ENCODE measurements around the gene MRPL2.
A peak's percentile ranks its signal among the peaks of the same experiment; 100 is the strongest.
"Not testable (repeated sequence)": the region's sequence is repeated elsewhere in the genome, so short reads cannot be mapped to it uniquely, and the experiment has no call there.

The MRPL2 gene

GRCh38 chr6:43092635-43093034 lies 33.4 kb upstream of the MRPL2 start:
- H3K4me2 ChIP-seq (ENCODE audit: low read length): no peak overlapping the region
- no peaks in the 10 kb centered on the region for H3K36me3 ChIP-seq (ENCODE audit: insufficient read depth, low read length)
- peaks cover 46% of the 10 kb centered on the region for H3K4me1 ChIP-seq (ENCODE audit: control insufficient read depth, insufficient read depth, low read length)
- H3K4me3 ChIP-seq (ENCODE audit: low read length): no peak overlapping the region
- no peaks in the 10 kb centered on the region for H3K27me3 ChIP-seq (ENCODE audit: control insufficient read depth, insufficient read depth, low read length)
- H3K9ac ChIP-seq (ENCODE audit: low read depth, low read length): peak overlapping the region; percentile 59
- no peaks in the 10 kb centered on the region for H3K9me3 ChIP-seq (replicated peaks; ENCODE audit: low read length)

GRCh38 chr6:43091436-43091991 lies 32.3 kb upstream of the MRPL2 start:
- H3K27me3 ChIP-seq (ENCODE audit: control insufficient read depth, insufficient read depth, low read length): no peaks in the 10 kb centered on the region
- no peak overlapping the region for H3K4me3 ChIP-seq (ENCODE audit: low read length)
- H3K9ac ChIP-seq (ENCODE audit: low read depth, low read length): no peak overlapping the region
- no peaks in the 10 kb centered on the region for H3K36me3 ChIP-seq (ENCODE audit: insufficient read depth, low read length)
- peaks cover 35% of the 10 kb centered on the region for H3K4me1 ChIP-seq (ENCODE audit: control insufficient read depth, insufficient read depth, low read length)
- H3K4me2 ChIP-seq (ENCODE audit: low read length): no peak overlapping the region
- H3K9me3 ChIP-seq (replicated peaks; ENCODE audit: low read length): no peaks in the 10 kb centered on the region

GRCh38 chr6:43091020-43091419 lies 31.8 kb upstream of the MRPL2 start:
- H3K36me3 ChIP-seq (ENCODE audit: insufficient read depth, low read length): no peaks in the 10 kb centered on the region
- H3K9me3 ChIP-seq (replicated peaks; ENCODE audit: low read length): no peaks in the 10 kb centered on the region
- peaks cover 32% of the 10 kb centered on the region for H3K4me1 ChIP-seq (ENCODE audit: control insufficient read depth, insufficient read depth, low read length)
- H3K9ac ChIP-seq (ENCODE audit: low read depth, low read length): no peak overlapping the region
- H3K4me3 ChIP-seq (ENCODE audit: low read length): no peak overlapping the region
- no peaks in the 10 kb centered on the region for H3K27me3 ChIP-seq (ENCODE audit: control insufficient read depth, insufficient read depth, low read length)
- H3K4me2 ChIP-seq (ENCODE audit: low read length): no peak overlapping the region

- H3K9me3 ChIP-seq (replicated peaks; ENCODE audit: low read length): no peaks in the 10 kb centered on the region
- H3K4me1 ChIP-seq (ENCODE audit: control insufficient read depth, insufficient read depth, low read length): peaks cover 31% of the 10 kb centered on the region
- peak overlapping the region; percentile 16 for H3K9ac ChIP-seq (ENCODE audit: low read depth, low read length)
- H3K4me3 ChIP-seq (ENCODE audit: low read length): no peak overlapping the region
- H3K27me3 ChIP-seq (ENCODE audit: control insufficient read depth, insufficient read depth, low read length): no peaks in the 10 kb centered on the region
- H3K4me2 ChIP-seq (ENCODE audit: low read length): peak overlapping the region; percentile 49
- no peaks in the 10 kb centered on the region for H3K36me3 ChIP-seq (ENCODE audit: insufficient read depth, low read length)
Measured at GRCh38 chr6:43090559-43090956, 31.3 kb upstream of the MRPL2 start.

GRCh38 chr6:43089874-43090558 lies 30.8 kb upstream of the MRPL2 start:
- H3K4me2 ChIP-seq (ENCODE audit: low read length): peak overlapping the region; percentile 49
- H3K4me1 ChIP-seq (ENCODE audit: control insufficient read depth, insufficient read depth, low read length): peaks cover 31% of the 10 kb centered on the region
- peak overlapping the region; percentile 16 for H3K9ac ChIP-seq (ENCODE audit: low read depth, low read length)
- no peaks in the 10 kb centered on the region for H3K9me3 ChIP-seq (replicated peaks; ENCODE audit: low read length)
- no peak overlapping the region for H3K4me3 ChIP-seq (ENCODE audit: low read length)
- no peaks in the 10 kb centered on the region for H3K27me3 ChIP-seq (ENCODE audit: control insufficient read depth, insufficient read depth, low read length)
- no peaks in the 10 kb centered on the region for H3K36me3 ChIP-seq (ENCODE audit: insufficient read depth, low read length)

- H3K4me2 ChIP-seq (ENCODE audit: low read length): no peak overlapping the region
- peaks cover 31% of the 10 kb centered on the region for H3K4me1 ChIP-seq (ENCODE audit: control insufficient read depth, insufficient read depth, low read length)
- H3K36me3 ChIP-seq (ENCODE audit: insufficient read depth, low read length): no peaks in the 10 kb centered on the region
- H3K27me3 ChIP-seq (ENCODE audit: control insufficient read depth, insufficient read depth, low read length): no peaks in the 10 kb centered on the region
- H3K9me3 ChIP-seq (replicated peaks; ENCODE audit: low read length): no peaks in the 10 kb centered on the region
- no peak overlapping the region for H3K9ac ChIP-seq (ENCODE audit: low read depth, low read length)
- H3K4me3 ChIP-seq (ENCODE audit: low read length): no peak overlapping the region
Measured at GRCh38 chr6:43089467-43089866, 30.2 kb upstream of the MRPL2 start.

GRCh38 chr6:43088654-43089056 lies 29.4 kb upstream of the MRPL2 start:
- no peaks in the 10 kb centered on the region for H3K27me3 ChIP-seq (ENCODE audit: control insufficient read depth, insufficient read depth, low read length)
- no peak overlapping the region for H3K9ac ChIP-seq (ENCODE audit: low read depth, low read length)
- peaks cover 27% of the 10 kb centered on the region for H3K4me1 ChIP-seq (ENCODE audit: control insufficient read depth, insufficient read depth, low read length)
- H3K36me3 ChIP-seq (ENCODE audit: insufficient read depth, low read length): no peaks in the 10 kb centered on the region
- no peaks in the 10 kb centered on the region for H3K9me3 ChIP-seq (replicated peaks; ENCODE audit: low read length)
- H3K4me3 ChIP-seq (ENCODE audit: low read length): no peak overlapping the region
- H3K4me2 ChIP-seq (ENCODE audit: low read length): no peak overlapping the region

- H3K9me3 ChIP-seq (replicated peaks; ENCODE audit: low read length): no peaks in the 10 kb centered on the region
- no peak overlapping the region for H3K9ac ChIP-seq (ENCODE audit: low read depth, low read length)
- no peak overlapping the region for H3K4me2 ChIP-seq (ENCODE audit: low read length)
- H3K27me3 ChIP-seq (ENCODE audit: control insufficient read depth, insufficient read depth, low read length): no peaks in the 10 kb centered on the region
- no peak overlapping the region for H3K4me3 ChIP-seq (ENCODE audit: low read length)
- no peaks in the 10 kb centered on the region for H3K36me3 ChIP-seq (ENCODE audit: insufficient read depth, low read length)
- H3K4me1 ChIP-seq (ENCODE audit: control insufficient read depth, insufficient read depth, low read length): peaks cover 23% of the 10 kb centered on the region
Measured at GRCh38 chr6:43086022-43086658, 26.9 kb upstream of the MRPL2 start.

- H3K27me3 ChIP-seq (ENCODE audit: control insufficient read depth, insufficient read depth, low read length): no peaks in the 10 kb centered on the region
- peaks cover 9% of the 10 kb centered on the region for H3K4me1 ChIP-seq (ENCODE audit: control insufficient read depth, insufficient read depth, low read length)
- no peak overlapping the region for H3K4me2 ChIP-seq (ENCODE audit: low read length)
- H3K9ac ChIP-seq (ENCODE audit: low read depth, low read length): no peak overlapping the region
- H3K4me3 ChIP-seq (ENCODE audit: low read length): no peak overlapping the region
- H3K36me3 ChIP-seq (ENCODE audit: insufficient read depth, low read length): no peaks in the 10 kb centered on the region
- no peaks in the 10 kb centered on the region for H3K9me3 ChIP-seq (replicated peaks; ENCODE audit: low read length)
Measured at GRCh38 chr6:43082806-43083655, 23.8 kb upstream of the MRPL2 start.

- not testable (repeated sequence) for H3K4me2 ChIP-seq (ENCODE audit: low read length); H3K27me3 ChIP-seq (ENCODE audit: control insufficient read depth, insufficient read depth, low read length); H3K36me3 ChIP-seq (ENCODE audit: insufficient read depth, low read length); H3K9me3 ChIP-seq (replicated peaks; ENCODE audit: low read length); H3K9ac ChIP-seq (ENCODE audit: low read depth, low read length); H3K4me3 ChIP-seq (ENCODE audit: low read length)
- H3K4me1 ChIP-seq (ENCODE audit: control insufficient read depth, insufficient read depth, low read length): peaks cover 17% of the 10 kb centered on the region
Measured at GRCh38 chr6:43081922-43082321, 22.7 kb upstream of the MRPL2 start.

- Histone ChIP-seq H3K36me3 (ENCODE audit: insufficient read depth, low read length) (no peaks in the 10 kb centered on the region), H3K9ac (ENCODE audit: low read depth, low read length) (no peak overlapping the region), H3K4me1 (ENCODE audit: control insufficient read depth, insufficient read depth, low read length) (peaks cover 16% of the 10 kb centered on the region), H3K4me2 (ENCODE audit: low read length) (no peak overlapping the region), H3K27me3 (ENCODE audit: control insufficient read depth, insufficient read depth, low read length) (no peaks in the 10 kb centered on the region), H3K9me3 (replicated peaks; ENCODE audit: low read length) (no peaks in the 10 kb centered on the region), H3K4me3 (ENCODE audit: low read length) (no peak overlapping the region)
Measured at GRCh38 chr6:43081043-43081442, 21.8 kb upstream of the MRPL2 start.
